PC-9 (cell line): ENCODE data around the gene PRKCH. TPM values are rescaled to one million over a fixed set of nuclear protein-coding genes. Genes with fewer than 3 reads are reported as not detected.

Experiments
- BruUV-seq: library from RNA; stranded (reverse); fragments of 400-500 nt; replicated peaks from 2 replicates; lab custom pipeline; 2021; lab: Mats Ljungman, UMichigan
- CTCF ChIA-PET: fragments of 300-600 bp; sonication (Branson Sonifier 250); formaldehyde crosslinking; loops from one replicate; lab custom pipeline; 2022; ENCODE audit warnings: antibody characterized with exemption; lab: Charles Lee
- POLR2A ChIA-PET: fragments of 300-600 bp; sonication (Branson Sonifier 250); formaldehyde crosslinking; loops from one replicate; lab custom pipeline; 2022; ENCODE audit warnings: antibody characterized with exemption; ENCODE audit not compliant: unreplicated experiment; lab: Charles Lee
- DNase-seq, 2 experiments: peaks; one replicate each; pipeline versions ENCODE4 v3.0.0 to v3.0.0-alpha.2; 2015 to 2022; ENCODE audit warnings: mixed read lengths in 1 of 2
- H2AFZ ChIP-seq: fragments of 200-600 bp; sonication (generic); 2 replicates; pipeline ENCODE4 v1.8.1; 2017; ENCODE audit warnings: antibody characterized with exemption
- H3F3A ChIP-seq: fragments of 200-600 bp; sonication (generic); 2 replicates; pipeline ENCODE4 v1.8.1; 2017; ENCODE audit warnings: antibody characterized with exemption, mild to moderate bottlenecking, low read depth; ENCODE audit not compliant: insufficient read depth
- H3K27ac ChIP-seq: fragments of 200-600 bp; sonication (generic); 2 replicates; pipeline ENCODE4 v1.6.1; 2016; ENCODE audit warnings: mixed run types
- H3K27me3 ChIP-seq: fragments of 200-600 bp; sonication (generic); 2 replicates; pipeline ENCODE4 v1.6.1; 2016; ENCODE audit warnings: low read depth, mixed run types; ENCODE audit not compliant: insufficient read depth
- H3K36me3 ChIP-seq: fragments of 200-600 bp; sonication (generic); 2 replicates; pipeline ENCODE4 v1.6.1; 2016; ENCODE audit warnings: low read depth, mixed run types
- H3K4me1 ChIP-seq: fragments of 200-600 bp; sonication (generic); replicated peaks from 2 replicates; pipeline ENCODE4 v1.6.1; 2016; ENCODE audit warnings: mixed run types; ENCODE audit not compliant: insufficient read depth
- H3K4me2 ChIP-seq: fragments of 200-600 bp; sonication (generic); 2 replicates; pipeline ENCODE4 v1.6.1; 2017; ENCODE audit warnings: mixed run types
- H3K4me3 ChIP-seq: fragments of 200-600 bp; sonication (generic); 2 replicates; pipeline ENCODE4 v1.6.1; 2016; ENCODE audit warnings: mixed run types
- H3K79me2 ChIP-seq: fragments of 200-600 bp; sonication (generic); 2 replicates; pipeline ENCODE4 v1.6.1; 2017; ENCODE audit warnings: low read depth, mixed run types
- H3K9me2 ChIP-seq: fragments of 200-600 bp; sonication (generic); 2 replicates; pipeline ENCODE4 v1.8.1; 2017; ENCODE audit warnings: mild to moderate bottlenecking; ENCODE audit not compliant: insufficient read depth
- H3K9me3 ChIP-seq: fragments of 200-600 bp; sonication (generic); 2 replicates; pipeline ENCODE4 v1.8.1; 2016; ENCODE audit warnings: low read depth; ENCODE audit not compliant: insufficient read depth
- H4K20me1 ChIP-seq: fragments of 200-600 bp; sonication (generic); 2 replicates; pipeline ENCODE4 v1.8.1; 2017; ENCODE audit not compliant: insufficient read depth
- EZH2 ChIP-seq: fragments of 200-600 bp; sonication (generic); IDR thresholded peaks from 2 replicates; pipeline ENCODE4 v1.8.0; 2017; ENCODE audit warnings: antibody characterized with exemption, low read depth
- intact Hi-C: fragments of 100-400 bp; cut with micrococcal nuclease; formaldehyde crosslinking; loops from one replicate; pipeline ENCODE4 v1.10.0; 2022; ENCODE audit not compliant: unreplicated experiment
- total RNA-seq: library from RNA; stranded (reverse); gene quantifications from 2 replicates; pipeline ENCODE4 v1.2.3, GENCODE V29; 2021
- TF ChIP-seq, protein P1 (sequence below): fragments of 200-600 bp; sonication (generic); conservative IDR thresholded peaks from 2 replicates; pipeline ENCODE4 v1.6.1; 2017; ENCODE audit warnings: mixed run types, antibody characterized with exemption, mild to moderate bottlenecking, moderate library complexity

The PRKCH gene
- total RNA-seq, 1 experiment from 2014 or later, result 32.4 TPM

DNA sequence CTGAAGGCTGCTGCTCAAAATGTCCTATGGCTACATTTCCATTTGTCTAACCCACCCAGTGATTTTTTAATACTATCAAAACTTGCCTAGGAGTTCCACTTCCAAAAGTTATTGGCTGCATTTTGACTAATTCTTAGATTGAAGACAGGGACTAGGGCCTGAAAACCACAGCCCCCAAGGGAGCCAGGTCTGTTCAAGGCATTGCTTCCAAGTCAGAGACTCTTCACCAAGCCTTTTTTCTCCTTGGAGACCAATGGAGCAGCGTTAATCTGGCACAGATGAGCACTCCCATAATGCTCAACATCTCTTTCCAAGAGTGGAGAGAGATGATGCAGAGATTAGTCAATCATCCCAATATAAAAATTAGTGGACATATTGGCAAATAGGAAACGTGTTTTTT lies 261.4 kb downstream of the PRKCH start:
- H3K4me2 ChIP-seq, result no peak overlapping the region
- ChIA-PET POLR2A (no interaction called here), CTCF (no interaction called here)
- H3K36me3 ChIP-seq, result no peaks in the 10 kb centered on the region
- peak in 1 of 2 experiments; percentile 6 for DNase-seq
- H3K4me3 ChIP-seq, result no peak overlapping the region
- H3F3A ChIP-seq, result peaks cover 1% of the 10 kb centered on the region; the same call in 1 of the 2 replicates
- H2AFZ ChIP-seq, result no peak overlapping the region
- no peak overlapping the region for H3K27ac ChIP-seq
- H3K4me1 ChIP-seq, result peaks cover 22% of the 10 kb centered on the region
- no peaks in the 10 kb centered on the region for H3K9me2 ChIP-seq
- H3K27me3 ChIP-seq, result no peaks in the 10 kb centered on the region
- intact Hi-C loops, result no loop called here
- no TSS peak for BruUV-seq
- H3K79me2 ChIP-seq, result no peaks in the 10 kb centered on the region
- no peaks in the 10 kb centered on the region for H3K9me3 ChIP-seq
- H4K20me1 ChIP-seq, result no peaks in the 10 kb centered on the region
- TF ChIP-seq EZH2, result no peak
- TF ChIP-seq, protein P1, sequence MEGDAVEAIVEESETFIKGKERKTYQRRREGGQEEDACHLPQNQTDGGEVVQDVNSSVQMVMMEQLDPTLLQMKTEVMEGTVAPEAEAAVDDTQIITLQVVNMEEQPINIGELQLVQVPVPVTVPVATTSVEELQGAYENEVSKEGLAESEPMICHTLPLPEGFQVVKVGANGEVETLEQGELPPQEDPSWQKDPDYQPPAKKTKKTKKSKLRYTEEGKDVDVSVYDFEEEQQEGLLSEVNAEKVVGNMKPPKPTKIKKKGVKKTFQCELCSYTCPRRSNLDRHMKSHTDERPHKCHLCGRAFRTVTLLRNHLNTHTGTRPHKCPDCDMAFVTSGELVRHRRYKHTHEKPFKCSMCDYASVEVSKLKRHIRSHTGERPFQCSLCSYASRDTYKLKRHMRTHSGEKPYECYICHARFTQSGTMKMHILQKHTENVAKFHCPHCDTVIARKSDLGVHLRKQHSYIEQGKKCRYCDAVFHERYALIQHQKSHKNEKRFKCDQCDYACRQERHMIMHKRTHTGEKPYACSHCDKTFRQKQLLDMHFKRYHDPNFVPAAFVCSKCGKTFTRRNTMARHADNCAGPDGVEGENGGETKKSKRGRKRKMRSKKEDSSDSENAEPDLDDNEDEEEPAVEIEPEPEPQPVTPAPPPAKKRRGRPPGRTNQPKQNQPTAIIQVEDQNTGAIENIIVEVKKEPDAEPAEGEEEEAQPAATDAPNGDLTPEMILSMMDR, result no peak

DNA sequence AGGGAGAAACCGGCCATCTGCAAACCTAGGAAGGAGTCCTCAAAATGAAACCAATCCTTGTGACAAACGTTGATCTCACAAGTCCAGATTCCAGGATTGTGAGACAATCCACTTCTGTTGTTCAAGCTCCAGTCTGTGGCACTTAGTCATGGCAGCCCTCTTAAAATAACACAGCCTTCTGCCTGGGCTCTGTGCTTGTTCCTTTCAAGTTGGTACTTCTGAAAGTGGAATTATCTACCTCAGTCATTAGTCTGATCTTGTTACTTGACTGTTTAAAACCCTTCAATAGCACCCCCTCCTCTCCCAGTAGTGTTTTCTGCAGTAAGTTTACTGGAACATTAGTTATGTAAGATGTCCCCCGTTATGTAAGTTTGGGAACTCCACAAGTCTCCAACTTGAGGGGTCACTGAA lies 263.0 kb downstream of the PRKCH start:
- Histone ChIP-seq H3K27ac (no peak overlapping the region), H3K79me2 (no peaks in the 10 kb centered on the region), H4K20me1 (no peaks in the 10 kb centered on the region), H3K4me2 (no peak overlapping the region), H3F3A (no peaks in the 10 kb centered on the region), H3K9me2 (no peaks in the 10 kb centered on the region), H3K4me3 (no peak overlapping the region), H3K36me3 (no peaks in the 10 kb centered on the region), H2AFZ (no peak overlapping the region), H3K27me3 (no peaks in the 10 kb centered on the region), H3K9me3 (no peaks in the 10 kb centered on the region), H3K4me1 (peaks cover 9% of the 10 kb centered on the region; the same call in 1 of the 2 replicates)
- ChIA-PET CTCF (no interaction called here), POLR2A (no interaction called here)
- peak in 1 of 2 experiments; percentile 39 for DNase-seq
- TF ChIP-seq EZH2, result no peak
- TF ChIP-seq, protein P1, result no peak
- intact Hi-C loops, result no loop called here
- no TSS peak for BruUV-seq

GRCh38 chr14:61585598-61586543 lies 264.5 kb downstream of the PRKCH start:
- H3K27me3 ChIP-seq, result no peaks in the 10 kb centered on the region
- DNase-seq, result no peak
- H3K79me2 ChIP-seq, result no peaks in the 10 kb centered on the region
- BruUV-seq, result no TSS peak
- H3K9me3 ChIP-seq, result no peaks in the 10 kb centered on the region
- intact Hi-C loops, result no loop called here
- H3K36me3 ChIP-seq, result no peaks in the 10 kb centered on the region
- POLR2A ChIA-PET, result interaction anchor here (0.7 kb wide), 2 partner anchors 31 to 190 kb away, joined by 3 to 6 read pairs; no protein-coding TSS in a partner anchor
- no peak overlapping the region for H3K27ac ChIP-seq
- H3K4me2 ChIP-seq, result 0 out of 2 replicates have a peak overlapping the region, but pooled peaks have one; percentile 2
- CTCF ChIA-PET, result interaction anchor here (0.7 kb wide), 1 partner anchor 9 kb away, joined by 3 read pairs; no protein-coding TSS in a partner anchor
- no peak overlapping the region for H2AFZ ChIP-seq
- H3K9me2 ChIP-seq, result no peaks in the 10 kb centered on the region
- H3K4me3 ChIP-seq, result no peak overlapping the region
- no peaks in the 10 kb centered on the region for H3F3A ChIP-seq
- peaks cover 9% of the 10 kb centered on the region; the same call in 1 of the 2 replicates for H3K4me1 ChIP-seq
- H4K20me1 ChIP-seq, result no peaks in the 10 kb centered on the region
- TF ChIP-seq, protein P1, result no peak
- no peak for TF ChIP-seq EZH2
